NK-92 treated with Interleukin-12 subunit alpha and Interleukin-12 subunit beta, amount 100 ng/mL, for 24 hours (cell line): ENCODE measurements around the gene PLEKHA6.

Experiments used
- DNase-seq: peaks from one replicate; lab custom pipeline; 2025; lab: John Stamatoyannopoulos, UW

The PLEKHA6 gene

DNA sequence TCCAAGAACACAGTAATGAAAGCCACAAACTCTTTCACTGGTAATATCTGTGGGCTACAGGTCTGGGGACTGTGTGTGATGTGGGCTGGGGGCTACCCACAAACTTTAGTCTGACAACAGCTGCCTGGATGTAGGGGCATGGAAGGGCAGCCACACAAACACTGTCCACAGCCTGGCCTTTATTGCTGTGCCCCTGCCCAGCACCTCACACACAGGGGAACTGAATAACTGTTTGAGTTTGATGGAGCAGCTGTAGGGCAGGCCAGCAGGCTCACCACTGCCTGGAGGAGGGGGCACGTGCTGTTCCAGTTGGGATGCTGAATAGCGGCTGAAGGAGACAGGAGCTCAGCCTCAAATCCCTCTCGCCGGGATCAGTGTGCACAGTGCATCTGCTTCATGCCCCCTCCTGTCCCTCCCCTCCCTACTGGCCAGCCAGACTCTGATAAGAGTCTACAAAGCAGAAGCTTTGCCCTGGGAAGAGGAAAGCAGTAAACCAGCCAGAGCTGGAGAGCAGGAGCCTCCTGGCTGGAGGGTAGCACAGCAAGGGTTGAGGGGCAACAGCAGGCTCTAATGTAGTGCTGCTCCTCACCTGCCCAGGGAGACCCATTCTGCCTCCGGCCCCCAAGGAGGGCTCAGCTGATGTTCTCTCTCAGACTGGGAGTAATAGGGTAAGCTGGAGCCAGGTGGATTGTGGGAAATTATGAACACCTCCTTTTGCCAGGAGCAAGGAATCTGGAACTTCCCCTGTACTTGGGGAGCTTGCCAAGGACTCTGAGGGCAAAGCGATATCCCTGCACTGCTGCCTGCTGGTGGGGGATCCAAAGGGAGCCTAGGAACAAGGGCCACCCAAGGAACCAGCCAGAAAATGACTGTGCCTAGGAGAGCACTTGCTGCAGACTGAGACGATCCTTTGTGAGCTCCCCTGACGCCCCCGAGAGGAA is 75.7 kb downstream of the PLEKHA6 start:
- DNase-seq = no peak

- no peak for DNase-seq
These were observed 76.9 kb downstream of the PLEKHA6 start for GRCh38 chr1:204282761-204283221.

- DNase-seq = no peak
These were observed 79.4 kb downstream of the PLEKHA6 start for GRCh38 chr1:204280099-204280961.

- DNase-seq = no peak
These were observed 80.8 kb downstream of the PLEKHA6 start for GRCh38 chr1:204278958-204279357.

GRCh38 chr1:204278251-204278650 is 81.5 kb downstream of the PLEKHA6 start:
- DNase-seq = no peak

DNA sequence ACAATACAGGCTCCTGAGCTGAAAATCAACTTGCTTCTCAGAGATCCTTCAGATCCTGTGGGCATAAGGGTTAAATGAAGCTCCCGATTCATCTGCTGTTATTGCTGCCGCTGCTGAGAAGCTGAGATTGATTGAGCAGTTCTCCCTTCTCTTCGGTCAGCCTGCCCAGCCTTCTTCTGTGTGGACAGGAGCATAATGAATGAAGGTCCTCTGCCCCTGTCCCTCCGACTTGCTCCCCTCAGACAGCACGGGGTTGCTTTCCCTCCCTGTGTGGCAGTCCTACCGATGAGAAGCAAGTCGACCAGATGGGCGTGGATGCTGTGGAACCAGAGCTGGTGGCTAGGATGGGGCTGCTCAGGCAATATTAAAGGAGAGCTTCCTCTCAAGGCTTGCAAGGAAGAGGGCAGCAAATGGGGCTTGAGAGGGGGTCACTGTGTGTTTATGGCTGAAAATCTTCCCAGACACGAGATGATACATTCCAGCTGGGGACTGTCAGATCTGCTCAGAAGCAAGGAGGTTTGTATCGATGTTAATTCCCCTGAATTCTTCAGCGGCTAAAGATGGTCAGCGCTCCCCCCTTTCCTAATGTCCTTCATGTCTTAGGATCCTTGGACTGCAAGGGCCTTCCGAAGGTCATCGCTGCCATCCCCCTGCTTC is 82.0 kb downstream of the PLEKHA6 start:
- DNase-seq = no peak

- no peak for DNase-seq
These were observed 83.9 kb downstream of the PLEKHA6 start for GRCh38 chr1:204275695-204276370.

GRCh38 chr1:204274446-204274845 is 85.3 kb downstream of the PLEKHA6 start:
- DNase-seq = no peak

DNA sequence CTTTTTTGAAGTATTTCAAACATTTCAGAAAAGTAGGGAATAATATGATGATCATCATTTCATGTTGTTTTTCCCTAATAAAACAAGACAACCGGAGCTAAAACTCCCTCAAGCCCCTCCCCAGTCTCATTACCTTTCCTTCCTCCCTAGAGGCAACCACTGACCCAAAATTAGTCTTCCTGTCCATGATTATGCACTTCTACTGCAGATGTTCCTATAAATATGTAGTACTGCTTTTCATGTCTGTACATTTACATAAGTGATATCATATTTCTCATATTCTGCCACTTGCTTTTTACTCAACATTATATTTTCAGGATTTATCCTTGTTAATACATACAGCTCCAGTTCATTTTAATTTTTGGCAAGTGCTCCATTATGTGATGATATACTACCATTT is 87.2 kb downstream of the PLEKHA6 start:
- no peak for DNase-seq

DNA sequence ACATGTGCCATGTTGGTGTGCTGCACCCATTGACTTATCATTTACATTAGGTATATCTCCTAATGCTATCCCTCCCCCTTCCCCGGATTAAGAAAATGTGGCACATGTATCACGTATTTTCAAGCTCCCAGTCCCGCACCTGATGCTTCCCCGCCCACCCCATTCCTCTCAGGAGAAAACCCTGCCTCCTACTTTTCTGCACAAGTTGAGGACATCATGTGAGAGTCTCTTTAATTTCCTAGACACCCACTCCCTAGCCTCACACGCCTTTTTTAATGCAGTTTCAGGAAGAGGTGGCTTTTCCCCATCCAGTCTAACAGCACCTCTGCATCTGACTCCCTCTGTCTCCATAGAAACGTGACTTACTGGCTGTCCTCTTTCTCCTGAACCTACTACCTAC is 87.8 kb downstream of the PLEKHA6 start:
- no peak for DNase-seq

- no peak for DNase-seq
These were observed 91.6 kb downstream of the PLEKHA6 start for GRCh38 chr1:204268101-204268500.

DNA sequence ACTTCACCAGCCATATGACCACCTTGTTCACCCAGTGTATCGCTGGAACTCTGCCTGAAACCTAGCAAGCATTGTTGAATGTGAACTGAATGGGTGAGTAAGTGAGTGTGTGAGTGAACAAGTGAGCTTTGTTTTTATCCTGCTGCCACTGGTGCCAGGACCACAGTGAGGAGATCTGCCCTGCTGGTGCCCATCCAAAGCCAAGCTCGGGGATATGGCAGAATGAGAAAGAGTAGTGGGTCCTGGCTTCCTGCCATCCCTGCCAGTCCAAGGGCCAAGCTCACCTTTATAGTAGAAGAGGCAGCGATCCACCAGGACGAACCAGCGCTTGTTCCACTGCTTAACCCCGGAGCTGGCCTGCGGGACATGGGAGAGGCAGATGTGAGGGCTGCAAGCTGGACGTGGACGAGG is 92.5 kb downstream of the PLEKHA6 start:
- no peak for DNase-seq

DNA sequence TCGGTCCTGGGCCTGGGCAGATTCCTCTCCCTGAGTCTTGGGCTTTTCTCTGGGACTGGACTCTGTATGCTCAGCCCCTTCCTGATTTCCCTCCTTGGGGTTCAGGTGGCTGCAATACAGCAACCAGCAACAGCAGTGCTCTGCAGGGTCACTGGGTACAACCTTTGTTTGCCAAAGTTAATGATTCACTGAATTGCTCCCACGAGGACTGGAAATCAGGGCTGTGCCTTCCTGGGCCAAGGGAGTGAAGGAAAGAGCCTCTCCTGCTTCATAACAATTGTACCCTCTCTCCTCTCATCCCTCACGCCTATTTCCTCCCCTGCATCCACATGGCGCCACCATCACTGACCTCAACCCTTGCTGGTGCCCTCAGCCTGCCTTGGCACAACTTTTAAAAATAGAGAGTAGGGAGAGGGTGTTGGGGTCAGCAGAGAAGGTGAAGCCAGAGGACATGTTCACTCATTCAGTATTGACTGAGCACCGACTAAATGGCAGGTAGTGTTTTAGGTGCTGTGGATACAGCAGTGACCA is 93.2 kb downstream of the PLEKHA6 start:
- no peak for DNase-seq

DNA sequence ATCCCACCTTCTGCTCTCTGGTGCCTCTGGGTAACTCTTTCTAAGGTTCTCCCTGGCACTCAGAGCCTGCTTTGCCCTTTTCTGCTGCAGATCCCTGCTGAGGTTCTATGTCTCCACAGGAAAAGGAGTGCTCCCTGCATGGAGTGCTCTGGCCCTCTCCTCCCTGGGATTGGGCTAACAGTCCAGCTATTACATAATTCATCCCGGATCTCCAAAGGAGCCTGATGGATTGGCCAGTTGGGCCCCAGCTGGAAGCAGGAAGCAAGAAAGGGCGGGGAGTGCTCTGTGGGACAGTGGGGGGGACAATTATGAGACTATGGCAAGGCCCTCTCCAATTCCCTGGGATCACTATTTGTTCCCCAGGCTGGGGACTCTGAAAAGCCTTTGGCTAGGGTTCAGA is 94.1 kb downstream of the PLEKHA6 start:
- DNase-seq = no peak

- no peak for DNase-seq
These were observed 94.9 kb downstream of the PLEKHA6 start for GRCh38 chr1:204264805-204265204.

- no peak for DNase-seq
These were observed 96.3 kb downstream of the PLEKHA6 start for GRCh38 chr1:204263254-204263910.

DNA sequence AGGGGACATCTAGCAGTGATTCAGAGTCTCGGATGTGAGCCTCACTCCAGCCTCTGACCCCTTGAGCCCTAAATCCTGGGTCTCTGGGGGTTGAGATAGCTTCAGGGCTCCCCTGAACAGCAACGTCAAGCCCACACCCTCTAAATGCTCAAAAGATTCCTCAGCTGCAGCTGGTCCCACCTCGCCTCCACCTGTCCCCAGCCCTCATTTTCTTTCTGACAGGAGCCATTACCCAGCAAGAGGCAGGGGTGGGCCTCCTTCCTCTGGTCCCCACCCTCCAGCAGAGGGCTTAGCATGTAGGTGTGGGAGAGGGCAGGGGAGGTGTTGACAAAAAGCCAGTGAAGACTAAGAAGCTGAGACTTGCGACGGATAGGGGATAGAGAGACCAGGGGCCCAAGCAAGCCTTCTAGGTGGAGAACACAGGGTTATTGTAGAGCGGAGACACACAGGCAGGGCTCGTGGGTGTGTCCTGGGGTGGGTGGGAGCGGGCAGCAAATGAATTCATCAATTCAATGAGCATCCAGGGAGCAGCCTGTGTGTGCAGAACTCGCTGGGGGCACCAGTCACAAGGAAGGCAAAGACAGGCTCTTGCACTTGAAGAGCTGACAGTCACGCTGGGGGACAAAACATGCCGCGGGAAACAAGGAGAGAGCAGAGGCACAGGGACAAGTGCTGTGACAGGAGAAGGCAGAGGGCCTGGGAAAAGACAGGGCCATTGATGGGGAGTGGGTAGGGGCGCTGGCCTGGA is 97.0 kb downstream of the PLEKHA6 start:
- no peak for DNase-seq

- no peak for DNase-seq
These were observed 97.8 kb downstream of the PLEKHA6 start for GRCh38 chr1:204261746-204262505.

DNA sequence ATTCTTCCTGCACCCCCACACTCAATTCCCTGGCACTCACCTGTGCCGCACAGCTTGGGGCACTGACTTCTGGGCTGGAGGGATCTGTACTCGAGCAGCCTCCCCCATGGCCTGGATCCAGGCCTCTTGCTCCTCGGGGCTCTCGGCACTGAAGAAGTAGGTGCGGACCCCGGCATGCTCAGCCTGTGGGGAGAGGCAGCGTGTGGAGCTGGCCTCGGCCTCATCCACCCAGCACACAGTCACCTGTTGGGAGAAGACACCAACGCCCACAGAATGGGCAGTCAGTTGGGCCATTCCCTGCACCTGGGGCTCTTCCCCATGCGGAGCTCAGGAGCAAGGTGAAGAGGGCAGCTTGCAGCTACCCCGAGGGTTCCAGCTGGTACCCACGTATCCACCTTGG is 98.5 kb downstream of the PLEKHA6 start:
- DNase-seq = no peak
